Body of pancreas (tissue), 4 donors: ENCODE measurements around the gene MAGI1. TPM values are rescaled to one million over a fixed set of nuclear protein-coding genes. Genes with fewer than 3 reads are reported as not detected.

Experiments used
- ATAC-seq: fragments of 150-250 bp; one replicate; pipeline ENCODE4 v1.9.1; 2016
- DNase-seq, 4 donors: peaks; one replicate each; pipeline ENCODE4 v3.0.0-alpha.2; 2019
- H3K27ac ChIP-seq, 4 donors: fragments of 200-600 bp; sonication (generic); 1 replicate in 3 of 4; 2 replicates in 1 of 4; pipeline versions ENCODE4 v1.5.1 to v1.6.1; 2016 to 2019; ENCODE audit warnings: mild to moderate bottlenecking in 1 of 4, mixed read lengths in 1 of 4, moderate library complexity in 1 of 4
- H3K27me3 ChIP-seq, 2 donors: fragments of 200-600 bp; sonication (generic); one replicate each; pipeline ENCODE4 v1.6.0; 2016; ENCODE audit warnings: mild to moderate bottlenecking in 1 of 2
- H3K36me3 ChIP-seq, 2 donors: fragments of 200-600 bp; sonication (generic); replicated peaks in 1 of 2; 2 replicates each; pipeline ENCODE4 v1.5.1; 2016; ENCODE audit warnings: low read depth in 2 of 2; ENCODE audit not compliant: insufficient read depth in 1 of 2
- H3K4me1 ChIP-seq: fragments of 200-600 bp; sonication (generic); one replicate; pipeline ENCODE4 v1.6.0; 2016
- H3K4me3 ChIP-seq, 2 donors: fragments of 200-600 bp; sonication (generic); 1 replicate in 1 of 2; 2 replicates in 1 of 2; pipeline ENCODE4 v1.5.1; 2016 to 2019
- H3K9me3 ChIP-seq, 3 donors: fragments of 200-600 bp; sonication (generic); 1 replicate in 2 of 3; 2 replicates in 1 of 3; pipeline ENCODE4 v1.5.1; 2016
- CTCF ChIP-seq, 7 experiments: fragments of 450-650 bp in 4 of 7; fragments of 200-600 bp in 3 of 7; sonication (generic) in 3 of 7; IDR thresholded peaks; one replicate each; pipeline ENCODE4 v1.5.1; 2016 to 2019; ENCODE audit warnings: antibody characterized with exemption in 7 of 7
- POLR2A ChIP-seq, 3 donors: fragments of 450-650 bp; IDR thresholded peaks; one replicate each; pipeline ENCODE4 v1.6.1; 2016; ENCODE audit warnings: antibody characterized with exemption in 3 of 3, mild to moderate bottlenecking in 2 of 3
- WGBS, 2 donors: methylation state at CpG; one replicate each; pipeline ENCODE4 v1.1.5; 2017; 5-methylcytosine and 5-hydroxymethylcytosine counted together
- intact Hi-C: fragments of 100-400 bp; cut with DNase I; formaldehyde crosslinking; loops from one replicate; pipeline ENCODE4 v1.15.1; 2023
- total RNA-seq, 2 donors: library from RNA; depleted of rRNA; stranded (reverse); fragments of >200 nt; gene quantifications; one replicate each; pipeline ENCODE4 v1.1.0, GENCODE V29; 2016

Gene MAGI1
- total RNA-seq, 2 donors from 2014 or later: 44.2 to 63.6 TPM

- H3K4me3 ChIP-seq: no peak overlapping the region
- H3K4me1 ChIP-seq: peaks cover 8% of the 10 kb centered on the region
- no peaks in the 10 kb centered on the region for H3K27me3 ChIP-seq
- ATAC-seq (no peak), DNase-seq (no peak)
- no peaks in the 10 kb centered on the region for H3K9me3 ChIP-seq
- peak overlapping the region in 2 of 4 donors; percentile 5 to 22 for H3K27ac ChIP-seq
- 49 to 52% methylated on average over 7 of the region's 7 CpGs for WGBS, 2 donors
- no peak for TF ChIP-seq CTCF (IDR thresholded peaks at IDR 0.05)
- peaks cover 0 to 2% of the 10 kb centered on the region in 2 donors for H3K36me3 ChIP-seq
- intact Hi-C loops: no loop called here
These were observed 67.1 kb downstream of the MAGI1 start for GRCh38 chr3:65971293-65972252.

GRCh38 chr3:65968996-65969395 is 69.7 kb downstream of the MAGI1 start:
- H3K4me1 ChIP-seq: peaks cover 14% of the 10 kb centered on the region
- H3K27ac ChIP-seq: no peak overlapping the region
- 90 to 92% methylated on average over 5 of the region's 5 CpGs for WGBS, 2 donors
- ATAC-seq: no peak
- DNase-seq: no peak
- TF ChIP-seq CTCF (IDR thresholded peaks at IDR 0.05) (no peak), POLR2A (IDR thresholded peaks at IDR 0.05) (no peak)
- no peaks in the 10 kb centered on the region for H3K9me3 ChIP-seq
- no peak overlapping the region for H3K4me3 ChIP-seq
- H3K36me3 ChIP-seq: no peaks in the 10 kb centered on the region
- no peaks in the 10 kb centered on the region for H3K27me3 ChIP-seq
- intact Hi-C loops: no loop called here

- no peaks in the 10 kb centered on the region for H3K36me3 ChIP-seq
- TF ChIP-seq POLR2A (IDR thresholded peaks at IDR 0.05) (no peak), CTCF (IDR thresholded peaks at IDR 0.05) (no peak)
- no peak overlapping the region for H3K4me3 ChIP-seq
- no peaks in the 10 kb centered on the region for H3K27me3 ChIP-seq
- peaks cover 19% of the 10 kb centered on the region for H3K4me1 ChIP-seq
- no peaks in the 10 kb centered on the region for H3K9me3 ChIP-seq
- H3K27ac ChIP-seq: no peak overlapping the region
- no peak for ATAC-seq
- DNase-seq: no peak
- 70 to 75% methylated on average over 3 of the region's 3 CpGs for WGBS, 2 donors
- intact Hi-C loops: no loop called here
These were observed 71.3 kb downstream of the MAGI1 start for GRCh38 chr3:65967451-65967850.

- Histone ChIP-seq H3K36me3 (no peaks in the 10 kb centered on the region), H3K4me3 (no peak overlapping the region), H3K9me3 (no peaks in the 10 kb centered on the region), H3K4me1 (peaks cover 45% of the 10 kb centered on the region), H3K27me3 (no peaks in the 10 kb centered on the region), H3K27ac (peak overlapping the region in 1 of 4 donors; percentile 54)
- intact Hi-C loops: no loop called here
- 96 to 97% methylated on average over 3 of the region's 3 CpGs for WGBS, 2 donors
- DNase-seq (no peak), ATAC-seq (no peak)
- TF ChIP-seq CTCF (IDR thresholded peaks at IDR 0.05) (no peak), POLR2A (IDR thresholded peaks at IDR 0.05) (no peak)
These were observed 73.9 kb downstream of the MAGI1 start for GRCh38 chr3:65964838-65965237.
